HepG2 (cell line): ENCODE results near the gene AGPAT3. TPM values are rescaled to one million over a fixed set of nuclear protein-coding genes. Genes with fewer than 3 reads are reported as not detected.

Experiments used
- ATAC-seq: fragments of 200-7000 bp; cut with Tn5 transposase; 3 replicates; pipeline ENCODE4 v1.9.1; 2020; ENCODE audit warnings: mild to moderate bottlenecking, moderate library complexity
- BruUV-seq: library from RNA; stranded (reverse); fragments of 400-500 nt; replicated peaks from 2 replicates; lab custom pipeline; 2021; lab: Mats Ljungman, UMichigan
- CTCF ChIA-PET: fragments of 300-600 bp; formaldehyde crosslinking; extraction: SDS; loops from one replicate; lab custom pipeline; 2021; ENCODE audit warnings: low total read pairs, inconsistent platforms, low intra/inter-chr PET ratio; lab: Yijun Ruan, JAX
- POLR2A ChIA-PET: fragments of 350-600 bp; sonication (Branson Sonifier 250); formaldehyde crosslinking; loops from one replicate; lab custom pipeline; 2020; ENCODE audit warnings: antibody characterized with exemption, inconsistent platforms; lab: Yijun Ruan, JAX
- DNase-seq: peaks from one replicate; pipeline ENCODE4 v3.0.0-alpha.2; 2015; ENCODE audit warnings: low spot score
- FAIRE-seq: peaks from 3 replicates; lab custom pipeline; 2011; peaks lifted over from hg19 to GRCh38; lab: Jason Lieb, UNC
- H2AFZ ChIP-seq: one replicate; pipeline ENCODE4 v1.6.1; 2011; ENCODE audit warnings: low read length, inconsistent platforms
- H3K27ac ChIP-seq: fragments of 300-600 bp; 3 replicates; pipeline ENCODE4 v1.8.0; 2011; ENCODE audit warnings: mixed run types, mild to moderate bottlenecking, mixed read lengths, low read length, inconsistent platforms; ENCODE audit not compliant: insufficient read depth; ENCODE audit errors: extremely low read length
- H3K27me3 ChIP-seq, 2 experiments: fragments of 200-600 bp in 1 of 2; 2 replicates in 1 of 2; 3 replicates in 1 of 2; pipeline versions ENCODE4 v1.6.0 to v1.8.0; 2011; ENCODE audit warnings: low read length in 2 of 2, mild to moderate bottlenecking in 2 of 2, moderate library complexity in 2 of 2, inconsistent platforms in 1 of 2; ENCODE audit not compliant: insufficient read depth in 2 of 2, control insufficient read depth in 1 of 2
- H3K36me3 ChIP-seq, 2 experiments: fragments of 200-600 bp in 1 of 2; replicated peaks in 1 of 2; 2 replicates in 1 of 2; 3 replicates in 1 of 2; pipeline versions ENCODE4 v1.5.1 to v1.8.0; 2011; ENCODE audit warnings: low read length in 2 of 2, inconsistent platforms in 1 of 2; ENCODE audit not compliant: insufficient read depth in 2 of 2, control insufficient read depth in 1 of 2
- H3K4me1 ChIP-seq: 2 replicates; pipeline ENCODE4 v1.5.1; 2012; ENCODE audit warnings: low read length, inconsistent platforms; ENCODE audit not compliant: insufficient read depth
- H3K4me2 ChIP-seq: 2 replicates; pipeline ENCODE4 v1.6.0; 2011; ENCODE audit warnings: low read depth, low read length, inconsistent platforms
- H3K4me3 ChIP-seq, 3 experiments: fragments of 200-600 bp in 1 of 3; sonication (generic), shearing (Covaris generic) in 1 of 3; replicated peaks in 1 of 3; 2 replicates each; pipeline ENCODE4 v1.5.1; 2011 to 2016; ENCODE audit warnings: low read length in 3 of 3, inconsistent platforms in 2 of 3, low read depth in 2 of 3, mild to moderate bottlenecking in 2 of 3, control low read depth in 1 of 3, mixed read lengths in 1 of 3; ENCODE audit not compliant: insufficient read depth in 1 of 3
- H3K79me2 ChIP-seq: one replicate; pipeline ENCODE4 v1.6.1; 2011; ENCODE audit warnings: low read length, inconsistent platforms; ENCODE audit not compliant: insufficient read depth
- H3K9ac ChIP-seq: 2 replicates; pipeline ENCODE4 v1.6.0; 2011; ENCODE audit warnings: mild to moderate bottlenecking, low read depth, low read length, inconsistent platforms; ENCODE audit not compliant: insufficient read depth
- H3K9me3 ChIP-seq: 2 replicates; pipeline ENCODE4 v1.5.1; 2012; ENCODE audit warnings: mild to moderate bottlenecking, low read length
- H4K20me1 ChIP-seq: 2 replicates; pipeline ENCODE4 v1.6.0; 2011; ENCODE audit warnings: inconsistent platforms, mild to moderate bottlenecking, low read length, moderate library complexity; ENCODE audit not compliant: insufficient read depth
- CCDC6 ChIP-seq: sonication (generic); formaldehyde crosslinking; IDR thresholded peaks from 2 replicates; pipeline ENCODE4 v1.8.1; 2022; ENCODE audit warnings: mild to moderate bottlenecking, missing genetic modification reagents, moderate library complexity
- DRAP1 ChIP-seq: IDR thresholded peaks from 2 replicates; pipeline ENCODE4 v1.6.1; 2016; ENCODE audit warnings: missing genetic modification reagents, missing compliant biosample characterization
- MED1 ChIP-seq: sonication (generic); formaldehyde crosslinking; IDR thresholded peaks from 2 replicates; pipeline ENCODE4 v1.4.0; 2020; ENCODE audit warnings: missing genetic modification reagents
- NFRKB ChIP-seq: fragments of 450-650 bp; IDR thresholded peaks from 2 replicates; pipeline ENCODE4 v1.6.1; 2017
- RFXANK ChIP-seq: IDR thresholded peaks from 2 replicates; pipeline ENCODE4 v1.6.1; 2016
- RXRB ChIP-seq: IDR thresholded peaks from 2 replicates; pipeline ENCODE4 v1.6.1; 2016; ENCODE audit warnings: borderline replicate concordance, missing genetic modification reagents, missing compliant biosample characterization
- SIX4 ChIP-seq: sonication (generic); formaldehyde crosslinking; IDR thresholded peaks from 2 replicates; pipeline ENCODE4 v1.4.0; 2020; ENCODE audit warnings: missing genetic modification reagents
- SMAD3 ChIP-seq: sonication (generic); formaldehyde crosslinking; IDR thresholded peaks from 2 replicates; pipeline ENCODE4 v1.4.0; 2020; ENCODE audit warnings: missing genetic modification reagents
- ZNF224 ChIP-seq: sonication (generic); formaldehyde crosslinking; IDR thresholded peaks from 2 replicates; pipeline ENCODE4 v1.5.0; 2020; ENCODE audit warnings: mild to moderate bottlenecking, missing genetic modification reagents
- ZNF446 ChIP-seq: sonication (generic); formaldehyde crosslinking; IDR thresholded peaks from 2 replicates; pipeline ENCODE4 v1.5.0; 2020; ENCODE audit warnings: mild to moderate bottlenecking, missing genetic modification reagents
- WGBS: methylation state at CpG from one replicate; pipeline ENCODE4 v1.1.6; 2017; ENCODE audit warnings: low lambda C conversion rate; 5-methylcytosine and 5-hydroxymethylcytosine counted together
- in situ Hi-C: cut with HindIII; loops from 2 replicates; pipeline ENCODE4 v1.10.0; 2017; ENCODE audit warnings: low pct_unique_long_range_greater_than_20kb; ENCODE audit not compliant: extremely low pct_ligation_motif_present
- intact Hi-C: fragments of 100-400 bp; cut with micrococcal nuclease; formaldehyde crosslinking; loops from one replicate; pipeline ENCODE4 v1.10.0; 2022; ENCODE audit not compliant: unreplicated experiment
- polyA plus RNA-seq, 8 experiments: library from polyadenylated mRNA; depleted of rRNA in 3 of 8; stranded (reverse) in 7 of 8; unstranded in 1 of 8; fragments of >200 nt; fragmentation: Illumina TruSeq in 4 of 8; extraction: Trizol in 4 of 8; gene quantifications; 2 replicates each; pipeline versions ENCODE4 v1.2.1 to v1.2.3, GENCODE V29; 2011 to 2016; ENCODE audit warnings: low read depth in 4 of 8, missing spikeins in 1 of 8, mixed read lengths in 1 of 8; ENCODE audit not compliant: insufficient read depth in 1 of 8
- total RNA-seq, 5 experiments: library from RNA; depleted of rRNA; stranded (reverse); fragments of >200 nt; fragmentation: Illumina TruSeq; extraction: Trizol; gene quantifications; 2 replicates each; pipeline ENCODE4 v1.2.3, GENCODE V29; 2016; ENCODE audit warnings: low read depth in 1 of 5

The AGPAT3 gene
- total and polyA plus RNA-seq, 2 of the 13 experiments (the other 11 are each of a cell fraction or from before 2014, with no cell fraction given): 32.2 to 54.4 TPM

- TF ChIP-seq ZNF224 (CRISPR knock-in tag) (no peak), SMAD3 (CRISPR knock-in tag) (no peak)
- H3K4me3 ChIP-seq: no peak overlapping the region
- 51% methylated on average over 6 of the region's 10 CpGs for WGBS
- H3K27me3 ChIP-seq: peaks cover 4 to 7% of the 10 kb centered on the region in 2 experiments; a peak in 4 of 5 replicates
- H3K79me2 ChIP-seq: no peaks in the 10 kb centered on the region
- H3K9me3 ChIP-seq: no peaks in the 10 kb centered on the region
- no TSS peak for BruUV-seq
- no peak overlapping the region for H3K9ac ChIP-seq
- no peak overlapping the region for H3K4me2 ChIP-seq
- ChIA-PET POLR2A (interaction anchor here (1.3 kb wide), 1 partner anchor 13 kb away, joined by 3 read pairs; no protein-coding TSS in a partner anchor), CTCF (no interaction called here)
- intact Hi-C loops (no loop called here), in situ Hi-C loops (no loop called here)
- no peak overlapping the region for H3K27ac ChIP-seq
- DNase-seq (no peak), ATAC-seq (no peak), FAIRE-seq (no peak)
- H4K20me1 ChIP-seq: no peaks in the 10 kb centered on the region
- peaks cover 3% of the 10 kb centered on the region for H3K4me1 ChIP-seq
- no peak overlapping the region for H2AFZ ChIP-seq
- H3K36me3 ChIP-seq: no peaks in the 10 kb centered on the region
Observed at GRCh38 chr21:43848771-43849170, 16.3 kb upstream of the AGPAT3 start.

GRCh38 chr21:43849532-43850299, 15.3 kb upstream of the AGPAT3 start:
- in situ Hi-C loops (no loop called here), intact Hi-C loops (no loop called here)
- no peak overlapping the region for H3K4me3 ChIP-seq
- H3K27ac ChIP-seq: no peak overlapping the region
- no peak for DNase-seq
- H3K4me2 ChIP-seq: no peak overlapping the region
- peaks cover 8 to 16% of the 10 kb centered on the region in 2 experiments for H3K27me3 ChIP-seq
- no TSS peak for BruUV-seq
- WGBS: 66% methylated on average over 13 of the region's 13 CpGs
- POLR2A ChIA-PET: interaction anchor here (1.3 kb wide), 1 partner anchor 14 kb away, joined by 3 read pairs; no protein-coding TSS in a partner anchor
- no peaks in the 10 kb centered on the region for H4K20me1 ChIP-seq
- no peak for ATAC-seq
- H3K4me1 ChIP-seq: peaks cover 13% of the 10 kb centered on the region
- no peak for TF ChIP-seq RXRB (CRISPR knock-in tag)
- TF ChIP-seq RFXANK (CRISPR knock-in tag): no peak
- no peak for TF ChIP-seq DRAP1 (CRISPR knock-in tag)
- TF ChIP-seq ZNF446: no peak
- no peak for TF ChIP-seq CCDC6 (CRISPR knock-in tag)
- no peak for TF ChIP-seq NFRKB
- no peak for TF ChIP-seq MED1 (CRISPR knock-in tag)
- no peak for TF ChIP-seq SIX4 (CRISPR knock-in tag)
- TF ChIP-seq, all 625 proteins: peak for 0
- CTCF ChIA-PET: no interaction called here
- no peaks in the 10 kb centered on the region for H3K79me2 ChIP-seq
- no peaks in the 10 kb centered on the region for H3K36me3 ChIP-seq
- H3K9me3 ChIP-seq: no peaks in the 10 kb centered on the region
- no peak overlapping the region for H2AFZ ChIP-seq
- H3K9ac ChIP-seq: no peak overlapping the region
- FAIRE-seq: no peak
